LNCaP clone FGC (cell line): ENCODE data around the gene AKAP13.

Experiments
- DNase-seq: peaks from one replicate; pipeline ENCODE4 v3.0.0-alpha.2; 2011; ENCODE audit warnings: low read depth
- H3K4me3 ChIP-seq: 2 replicates; pipeline ENCODE4 v1.5.1; 2011; ENCODE audit warnings: mild to moderate bottlenecking, low read depth, low read length, control low read depth
- TF ChIP-seq, protein P1 (sequence below): IDR thresholded peaks from 2 replicates; pipeline ENCODE4 v1.5.1; 2012; ENCODE audit warnings: mild to moderate bottlenecking; ENCODE audit not compliant: control insufficient read depth, insufficient read depth; ENCODE audit errors: extremely low read depth

The AKAP13 gene

DNA sequence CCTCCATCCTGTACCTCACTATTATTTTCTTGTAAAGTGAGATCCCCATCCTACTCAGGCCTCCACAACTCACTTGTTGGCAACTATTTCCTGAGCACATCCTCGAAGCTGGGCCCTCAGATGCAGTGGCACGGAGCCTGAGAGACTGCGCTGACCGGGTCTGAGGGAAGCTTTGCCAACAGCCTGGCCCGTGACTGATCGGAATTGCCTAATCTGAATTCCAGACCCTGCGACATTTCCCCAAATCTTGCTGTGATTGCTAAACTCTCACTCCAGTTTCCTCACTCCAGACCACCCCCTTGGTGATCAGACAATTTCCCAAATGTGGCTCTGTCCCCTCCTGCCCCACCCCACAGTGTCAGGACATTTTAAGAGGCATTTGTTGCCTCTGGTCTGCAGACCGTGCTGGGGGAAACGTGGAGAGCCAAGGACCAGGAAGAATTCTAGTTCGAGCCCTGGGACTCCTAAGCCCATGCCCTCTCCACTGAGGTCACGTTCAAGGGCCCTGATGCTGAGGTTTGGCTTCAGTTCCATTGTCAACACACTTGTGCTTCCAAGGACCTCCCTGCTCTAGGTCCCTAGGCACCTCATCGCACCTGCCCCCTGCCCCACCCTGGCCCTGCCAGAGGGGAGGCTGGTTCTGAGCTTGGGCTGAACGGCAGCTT lies 391.5 kb downstream of the AKAP13 start:
- no peak overlapping the region for H3K4me3 ChIP-seq
- no peak for DNase-seq
- TF ChIP-seq, protein P1, sequence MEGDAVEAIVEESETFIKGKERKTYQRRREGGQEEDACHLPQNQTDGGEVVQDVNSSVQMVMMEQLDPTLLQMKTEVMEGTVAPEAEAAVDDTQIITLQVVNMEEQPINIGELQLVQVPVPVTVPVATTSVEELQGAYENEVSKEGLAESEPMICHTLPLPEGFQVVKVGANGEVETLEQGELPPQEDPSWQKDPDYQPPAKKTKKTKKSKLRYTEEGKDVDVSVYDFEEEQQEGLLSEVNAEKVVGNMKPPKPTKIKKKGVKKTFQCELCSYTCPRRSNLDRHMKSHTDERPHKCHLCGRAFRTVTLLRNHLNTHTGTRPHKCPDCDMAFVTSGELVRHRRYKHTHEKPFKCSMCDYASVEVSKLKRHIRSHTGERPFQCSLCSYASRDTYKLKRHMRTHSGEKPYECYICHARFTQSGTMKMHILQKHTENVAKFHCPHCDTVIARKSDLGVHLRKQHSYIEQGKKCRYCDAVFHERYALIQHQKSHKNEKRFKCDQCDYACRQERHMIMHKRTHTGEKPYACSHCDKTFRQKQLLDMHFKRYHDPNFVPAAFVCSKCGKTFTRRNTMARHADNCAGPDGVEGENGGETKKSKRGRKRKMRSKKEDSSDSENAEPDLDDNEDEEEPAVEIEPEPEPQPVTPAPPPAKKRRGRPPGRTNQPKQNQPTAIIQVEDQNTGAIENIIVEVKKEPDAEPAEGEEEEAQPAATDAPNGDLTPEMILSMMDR = no peak

DNA sequence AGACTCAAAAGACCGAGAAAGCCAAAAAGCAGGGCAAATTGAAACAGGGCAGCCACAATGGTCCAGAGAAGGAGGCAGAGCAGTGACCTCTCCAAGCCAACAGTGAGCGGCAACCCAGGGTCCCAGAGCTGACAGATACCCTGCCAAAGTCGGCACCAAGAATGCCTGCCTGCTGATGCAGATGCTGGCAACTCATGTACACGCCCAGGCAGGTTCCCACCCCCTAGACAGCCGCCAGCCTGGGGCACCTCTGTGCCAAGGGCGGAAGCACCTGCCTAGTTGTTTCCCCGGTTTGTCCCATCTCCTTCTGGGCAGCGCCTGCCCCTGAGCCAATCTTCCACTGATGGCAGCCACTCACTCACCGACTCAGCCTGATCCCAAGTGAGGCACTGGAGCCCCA lies 392.3 kb downstream of the AKAP13 start:
- TF ChIP-seq, protein P1 = no peak
- no peak overlapping the region for H3K4me3 ChIP-seq
- no peak for DNase-seq

DNA sequence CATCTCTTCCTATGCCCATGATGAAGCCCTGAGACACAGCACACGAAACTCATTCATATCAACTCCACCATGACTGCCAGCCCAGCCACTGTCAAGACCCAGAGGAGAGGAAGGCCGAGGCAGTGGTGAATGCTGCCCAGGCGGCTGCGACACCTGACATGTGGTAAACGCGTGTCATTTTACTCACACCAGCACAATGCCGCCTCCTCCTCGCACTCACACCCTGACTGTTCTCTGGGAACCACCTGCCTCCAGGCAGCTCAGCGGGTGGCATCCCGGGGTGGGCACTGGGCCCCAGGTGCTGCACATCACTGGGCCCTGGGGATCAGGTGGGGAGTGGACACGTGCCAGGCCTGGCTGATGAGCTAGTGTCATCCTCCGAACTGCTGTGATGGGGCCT lies 392.8 kb downstream of the AKAP13 start:
- no peak for DNase-seq
- no peak overlapping the region for H3K4me3 ChIP-seq
- TF ChIP-seq, protein P1 = no peak

DNA sequence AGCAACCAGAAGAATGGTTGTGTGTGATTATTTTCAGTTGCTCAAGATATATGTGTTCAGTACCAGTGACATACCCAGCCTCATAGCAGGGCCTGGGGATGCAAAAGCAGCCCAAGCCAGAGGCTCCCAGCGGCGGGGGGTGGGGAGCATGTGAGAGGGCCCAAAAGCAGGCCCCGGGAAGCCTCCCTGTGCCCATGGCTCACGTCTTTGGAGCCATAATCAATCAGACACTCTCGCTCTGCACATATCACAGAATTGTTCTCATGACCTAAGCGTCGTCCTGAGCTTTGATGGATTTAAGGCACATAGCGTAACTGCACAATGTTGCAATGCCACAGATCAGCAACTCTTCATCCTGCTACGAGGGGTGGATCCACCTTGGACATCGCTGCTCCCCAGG lies 393.6 kb downstream of the AKAP13 start:
- TF ChIP-seq, protein P1 = no peak
- no peak overlapping the region for H3K4me3 ChIP-seq
- no peak for DNase-seq

DNA sequence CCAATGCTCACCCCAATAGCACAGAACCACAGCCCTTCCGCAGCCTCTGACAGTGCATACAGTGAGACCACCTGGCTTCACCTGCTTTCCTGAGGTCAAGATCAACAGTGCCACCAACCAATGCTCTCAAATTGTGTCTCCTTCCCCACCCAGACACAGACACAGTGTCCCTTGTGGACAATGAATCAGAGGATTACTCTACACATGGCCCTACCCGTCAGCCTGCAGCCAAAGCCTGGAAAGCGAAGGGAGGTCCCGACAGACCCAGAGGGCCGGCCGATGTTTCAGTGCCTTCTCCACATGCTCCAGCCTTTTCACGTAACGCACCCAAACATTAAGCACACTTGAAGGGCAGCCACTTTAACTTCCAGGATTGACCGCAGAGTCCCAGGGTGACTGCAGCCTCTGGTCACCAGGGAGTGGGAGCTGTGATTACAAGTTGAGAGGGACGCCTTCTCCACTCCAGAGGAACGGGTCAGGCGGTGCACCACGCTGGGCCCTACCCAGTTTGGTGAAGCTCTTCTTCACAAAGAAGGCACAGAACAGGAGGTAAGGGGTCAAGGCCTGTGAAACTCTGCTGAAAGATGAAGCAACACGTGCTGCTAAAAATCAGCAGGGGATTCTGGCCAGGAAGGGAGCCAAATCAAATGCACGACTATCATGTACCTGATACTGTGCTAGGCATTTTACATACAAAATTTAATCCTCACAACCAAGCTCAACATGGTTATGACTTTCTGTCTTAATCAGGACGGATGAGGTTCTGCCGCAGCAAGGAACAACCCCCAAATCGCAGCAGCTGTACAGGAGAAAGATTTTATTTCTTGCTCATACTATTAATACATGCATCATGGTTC lies 397.1 kb downstream of the AKAP13 start:
- TF ChIP-seq, protein P1 = no peak
- DNase-seq = no peak
- H3K4me3 ChIP-seq = no peak overlapping the region

DNA sequence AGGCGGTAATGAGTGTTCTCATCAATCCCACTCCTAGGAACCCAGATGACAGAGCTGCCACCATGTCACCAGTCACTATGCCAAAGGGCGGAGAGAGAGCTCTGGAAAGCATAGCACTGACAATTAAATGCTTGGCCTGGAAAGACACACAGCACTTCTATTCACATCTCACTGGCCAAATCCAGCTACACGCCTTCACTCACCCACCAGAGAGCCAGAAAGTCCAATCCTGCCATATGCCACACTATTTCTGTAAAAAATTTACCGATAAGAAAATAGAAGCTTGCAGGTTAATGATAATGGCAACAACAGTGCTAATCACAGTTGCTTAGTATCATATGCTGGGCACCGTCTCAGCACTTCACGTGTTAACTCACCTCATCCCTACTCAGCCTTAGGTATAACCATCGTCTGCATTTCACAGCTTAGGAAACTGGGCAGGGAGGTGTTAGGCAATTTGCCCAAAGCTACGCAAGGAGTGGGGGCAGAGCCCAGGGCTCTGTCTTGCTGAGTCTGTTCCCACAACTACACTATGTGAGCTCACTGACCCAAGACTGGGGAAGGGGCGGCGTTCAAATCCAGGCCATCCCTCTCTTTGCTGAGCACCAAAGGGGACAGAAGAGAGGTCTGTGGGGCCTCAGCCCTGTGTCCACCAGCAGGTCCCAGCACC lies 397.8 kb downstream of the AKAP13 start:
- DNase-seq = no peak
- H3K4me3 ChIP-seq = no peak overlapping the region
- TF ChIP-seq, protein P1 = no peak
